ENCODE measurements around the gene WDR86. TPM values are rescaled to one million over a fixed set of nuclear protein-coding genes. Genes with fewer than 3 reads are reported as not detected.
A peak's percentile ranks its signal among the peaks of the same experiment; 100 is the strongest.

The WDR86 gene
- total RNA-seq, 6 experiments from 2014 or later, result 0.31 to 0.74 (median 0.44) TPM; not detected in 1

- Histone ChIP-seq H3K27me3 (no peaks in the 10 kb centered on the region), H3K4me3 (no peak overlapping the region), H3K27ac (no peak overlapping the region), H3K9me3 (no peaks in the 10 kb centered on the region), H3K4me1 (no peaks in the 10 kb centered on the region), H3K36me3 (no peaks in the 10 kb centered on the region)
- TF ChIP-seq POLR2A (IDR thresholded peaks at IDR 0.05) (no peak), CTCF (IDR thresholded peaks at IDR 0.05) (no peak)
- intact Hi-C loops (cut with DNase I), result no loop called here
- ATAC-seq (no peak), DNase-seq (peak in 1 of 3 donors; percentile 52)
- 69% methylated on average over 2 of the region's 8 CpGs for WGBS (ENCODE audit: insufficient coverage, low coverage, low lambda C conversion rate, missing lambda C conversion rate)
Measured at GRCh38 chr7:151392002-151392401, 17.8 kb downstream of the WDR86 start.

- no peak overlapping the region for H3K27ac ChIP-seq
- no peaks in the 10 kb centered on the region for H3K9me3 ChIP-seq
- H3K36me3 ChIP-seq, result no peaks in the 10 kb centered on the region
- intact Hi-C loops (cut with DNase I), result no loop called here
- no peak for TF ChIP-seq CTCF (IDR thresholded peaks at IDR 0.05)
- no peak for TF ChIP-seq POLR2A (IDR thresholded peaks at IDR 0.05)
- ATAC-seq (no peak), DNase-seq (peak in 1 of 3 donors; percentile 22)
- H3K27me3 ChIP-seq, result no peaks in the 10 kb centered on the region
- 100% methylated on average over 1 of the region's 9 CpGs for WGBS (ENCODE audit: insufficient coverage, low coverage, low lambda C conversion rate, missing lambda C conversion rate)
- no peak overlapping the region for H3K4me3 ChIP-seq
- H3K4me1 ChIP-seq, result no peaks in the 10 kb centered on the region
Measured at GRCh38 chr7:151391358-151391730, 18.5 kb downstream of the WDR86 start.

- no peaks in the 10 kb centered on the region for H3K4me1 ChIP-seq
- ATAC-seq (no peak), DNase-seq (peak in 1 of 3 donors; percentile 36)
- no peak overlapping the region for H3K4me3 ChIP-seq
- no peak overlapping the region for H3K27ac ChIP-seq
- no peaks in the 10 kb centered on the region for H3K27me3 ChIP-seq
- H3K9me3 ChIP-seq, result no peaks in the 10 kb centered on the region
- TF ChIP-seq CTCF (IDR thresholded peaks at IDR 0.05) (no peak), POLR2A (IDR thresholded peaks at IDR 0.05) (no peak)
- intact Hi-C loops (cut with DNase I), result no loop called here
- WGBS (ENCODE audit: insufficient coverage, low coverage, low lambda C conversion rate, missing lambda C conversion rate), result 61% methylated on average over 12 of the region's 25 CpGs
- no peaks in the 10 kb centered on the region for H3K36me3 ChIP-seq
Measured at GRCh38 chr7:151390598-151391357, 19.1 kb downstream of the WDR86 start.

DNA sequence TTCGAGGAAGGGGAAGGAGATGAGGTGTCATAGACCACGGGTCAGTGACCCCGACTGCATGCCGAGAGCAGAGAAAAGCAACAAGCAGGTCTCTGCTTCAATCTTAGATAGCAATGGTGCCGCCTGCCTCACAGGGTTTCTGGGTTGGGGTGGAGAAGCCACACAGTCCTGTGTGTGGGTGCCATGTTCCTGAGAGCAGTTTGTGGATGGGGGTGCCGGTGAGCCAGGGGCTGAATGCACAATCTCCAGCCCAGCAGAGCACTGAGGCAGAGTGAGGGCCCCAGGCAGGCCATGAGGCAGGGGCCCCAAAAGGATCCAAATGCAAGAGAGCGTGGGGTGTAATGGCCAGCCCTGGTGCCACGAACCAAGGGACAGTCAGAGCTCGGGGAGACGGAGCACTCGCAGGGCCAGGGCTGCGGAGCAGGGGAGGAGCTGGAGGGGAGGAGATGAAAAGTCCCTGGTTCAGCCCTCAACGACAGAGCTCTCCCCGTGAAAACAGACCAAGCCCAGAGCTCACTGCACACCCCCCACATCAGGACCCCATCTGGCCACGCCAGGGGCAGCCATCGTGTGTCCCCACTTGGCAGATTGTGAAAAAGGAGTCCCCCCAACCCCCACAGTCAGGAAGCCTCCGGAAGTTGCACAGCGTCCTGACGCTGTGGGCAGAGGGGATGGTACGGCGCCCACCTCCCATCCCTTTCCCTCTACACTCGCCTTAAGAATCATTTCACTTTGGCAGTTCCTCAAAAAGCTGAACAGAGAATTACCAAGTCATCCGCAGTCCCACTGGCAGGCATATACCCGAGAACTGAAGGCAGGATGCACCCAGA is 19.9 kb downstream of the WDR86 start:
- Histone ChIP-seq H3K9me3 (no peaks in the 10 kb centered on the region), H3K4me1 (no peaks in the 10 kb centered on the region), H3K4me3 (no peak overlapping the region), H3K27me3 (no peaks in the 10 kb centered on the region), H3K36me3 (no peaks in the 10 kb centered on the region), H3K27ac (no peak overlapping the region)
- intact Hi-C loops (cut with DNase I), result no loop called here
- ATAC-seq, result no peak
- peak in 1 of 3 donors; percentile 24 for DNase-seq
- WGBS (ENCODE audit: insufficient coverage, low coverage, low lambda C conversion rate, missing lambda C conversion rate), result 66% methylated on average over 10 of the region's 24 CpGs
- TF ChIP-seq POLR2A (IDR thresholded peaks at IDR 0.05), result no peak
- no peak for TF ChIP-seq CTCF (IDR thresholded peaks at IDR 0.05)
